GM23338 (cell line): Measurements from ENCODE around the gene OSGIN1. TPM values are rescaled to one million over a fixed set of nuclear protein-coding genes. Genes with fewer than 3 reads are reported as not detected.

ENCODE experiments used
- ATAC-seq: fragments of 200-7000 bp; cut with Tn5 transposase; 3 replicates; pipeline ENCODE4 v1.9.1; 2020
- DNase-seq: peaks from one replicate; pipeline ENCODE4 v3.0.0-alpha.2; 2015; ENCODE audit warnings: low spot score
- H2AFZ ChIP-seq: fragments of 200-600 bp; sonication (generic); 2 replicates; pipeline ENCODE4 v1.8.0; 2016; ENCODE audit warnings: antibody characterized with exemption, mild to moderate bottlenecking, moderate library complexity
- H3F3A ChIP-seq: fragments of 200-600 bp; sonication (generic); replicated peaks from 2 replicates; pipeline ENCODE4 v1.8.0; 2017; ENCODE audit warnings: antibody characterized with exemption, mixed run types, low read depth
- H3K27ac ChIP-seq: fragments of 200-600 bp; sonication (generic); 2 replicates; pipeline ENCODE4 v1.6.1; 2016; ENCODE audit warnings: low read depth
- H3K27me3 ChIP-seq: fragments of 200-600 bp; sonication (generic); 2 replicates; pipeline ENCODE4 v1.8.0; 2016; ENCODE audit warnings: mild to moderate bottlenecking, mixed run types, moderate library complexity; ENCODE audit not compliant: insufficient read depth
- H3K36me3 ChIP-seq: fragments of 200-600 bp; sonication (generic); 2 replicates; pipeline ENCODE4 v1.8.0; 2016; ENCODE audit warnings: mild to moderate bottlenecking; ENCODE audit not compliant: insufficient read depth
- H3K4me1 ChIP-seq: fragments of 200-600 bp; sonication (generic); 2 replicates; pipeline ENCODE4 v1.8.0; 2016; ENCODE audit warnings: mild to moderate bottlenecking, moderate library complexity; ENCODE audit not compliant: insufficient read depth
- H3K4me2 ChIP-seq: fragments of 200-600 bp; sonication (generic); 2 replicates; pipeline ENCODE4 v1.7.1; 2017; ENCODE audit warnings: mixed run types
- H3K4me3 ChIP-seq: fragments of 200-600 bp; sonication (generic); 2 replicates; pipeline ENCODE4 v1.6.1; 2016; ENCODE audit warnings: mixed run types
- H3K79me2 ChIP-seq: fragments of 200-600 bp; sonication (generic); replicated peaks from 2 replicates; pipeline ENCODE4 v1.8.0; 2017; ENCODE audit warnings: mild to moderate bottlenecking; ENCODE audit not compliant: insufficient read depth
- H3K9me2 ChIP-seq: fragments of 200-600 bp; sonication (generic); 2 replicates; pipeline ENCODE4 v1.8.0; 2017; ENCODE audit not compliant: insufficient read depth
- H4K20me1 ChIP-seq: fragments of 200-600 bp; sonication (generic); replicated peaks from 2 replicates; pipeline ENCODE4 v1.8.0; 2017; ENCODE audit warnings: mild to moderate bottlenecking; ENCODE audit not compliant: insufficient read depth
- H3K27ac Mint-ChIP-seq: 2 replicates; pipeline ENCODE4 v1.8.0; 2020; ENCODE audit warnings: inconsistent platforms, mild to moderate bottlenecking, moderate library complexity, mixed read lengths
- H3K27me3 Mint-ChIP-seq: 3 replicates; pipeline ENCODE4 v1.8.0; 2022; ENCODE audit warnings: low read depth, mild to moderate bottlenecking, moderate library complexity, mixed read lengths, inconsistent platforms; ENCODE audit not compliant: insufficient read depth, poor library complexity
- H3K36me3 Mint-ChIP-seq: 3 replicates; pipeline ENCODE4 v1.8.0; 2021; ENCODE audit warnings: low read depth, mild to moderate bottlenecking, inconsistent platforms, moderate library complexity, mixed read lengths
- H3K4me1 Mint-ChIP-seq: 3 replicates; pipeline ENCODE4 v1.8.0; 2020; ENCODE audit warnings: mild to moderate bottlenecking, inconsistent platforms, mixed read lengths
- H3K4me3 Mint-ChIP-seq: 3 replicates; pipeline ENCODE4 v1.8.0; 2021; ENCODE audit warnings: moderate library complexity, mild to moderate bottlenecking, inconsistent platforms, mixed read lengths
- H3K9me3 Mint-ChIP-seq: 3 replicates; pipeline ENCODE4 v1.8.0; 2020; ENCODE audit warnings: moderate library complexity, mild to moderate bottlenecking, inconsistent platforms, mixed read lengths
- EZH2 ChIP-seq: fragments of 200-600 bp; sonication (generic); IDR thresholded peaks from one replicate; pipeline ENCODE4 v1.8.0; 2017; ENCODE audit warnings: antibody characterized with exemption, mild to moderate bottlenecking, low read depth; ENCODE audit not compliant: unreplicated experiment
- EZH2phosphoT487 ChIP-seq: fragments of 200-600 bp; sonication (generic); IDR thresholded peaks from one replicate; pipeline ENCODE4 v1.8.1; 2018; ENCODE audit warnings: antibody characterized with exemption; ENCODE audit not compliant: unreplicated experiment
- NANOG ChIP-seq: IDR thresholded peaks from 2 replicates; pipeline ENCODE4 v1.6.1; 2016; ENCODE audit warnings: antibody characterized with exemption, borderline replicate concordance
- ZNF331 ChIP-seq: fragments of 250-450 bp; sonication (Bioruptor Pico); IDR thresholded peaks from 2 replicates; pipeline ENCODE4 v1.5.0; 2020; ENCODE audit warnings: low read depth, mild to moderate bottlenecking, moderate library complexity
- polyA plus RNA-seq: library from polyadenylated mRNA; unstranded; fragments of >200 nt; fragmentation: Nextera tagmentation; extraction: Ambion mirVana; gene quantifications from 2 replicates; pipeline ENCODE4 v1.2.1, GENCODE V29; 2016
- total RNA-seq: library from RNA; depleted of rRNA; stranded (reverse); fragments of >200 nt; shearing (Covaris generic); gene quantifications from 2 replicates; pipeline ENCODE4 v1.2.3, GENCODE V29; 2014
- TF ChIP-seq, protein P1 (sequence below): fragments of 250-450 bp; sonication (Bioruptor Pico); IDR thresholded peaks from 2 replicates; pipeline ENCODE4 v1.5.0; 2020; ENCODE audit warnings: mild to moderate bottlenecking, moderate library complexity
- TF ChIP-seq, protein P2 (sequence below), 2 experiments: fragments of 200-600 bp in 1 of 2; sonication (generic) in 1 of 2; conservative IDR thresholded peaks; 2 replicates each; pipeline versions ENCODE4 v1.5.1 to v1.6.1; 2016 to 2017; ENCODE audit warnings: antibody characterized with exemption in 2 of 2, low read depth in 2 of 2, mild to moderate bottlenecking in 2 of 2, moderate library complexity in 1 of 2

Gene OSGIN1
- total and polyA plus RNA-seq, 2 experiments from 2014 or later = 0.32 to 1.6 TPM

DNA sequence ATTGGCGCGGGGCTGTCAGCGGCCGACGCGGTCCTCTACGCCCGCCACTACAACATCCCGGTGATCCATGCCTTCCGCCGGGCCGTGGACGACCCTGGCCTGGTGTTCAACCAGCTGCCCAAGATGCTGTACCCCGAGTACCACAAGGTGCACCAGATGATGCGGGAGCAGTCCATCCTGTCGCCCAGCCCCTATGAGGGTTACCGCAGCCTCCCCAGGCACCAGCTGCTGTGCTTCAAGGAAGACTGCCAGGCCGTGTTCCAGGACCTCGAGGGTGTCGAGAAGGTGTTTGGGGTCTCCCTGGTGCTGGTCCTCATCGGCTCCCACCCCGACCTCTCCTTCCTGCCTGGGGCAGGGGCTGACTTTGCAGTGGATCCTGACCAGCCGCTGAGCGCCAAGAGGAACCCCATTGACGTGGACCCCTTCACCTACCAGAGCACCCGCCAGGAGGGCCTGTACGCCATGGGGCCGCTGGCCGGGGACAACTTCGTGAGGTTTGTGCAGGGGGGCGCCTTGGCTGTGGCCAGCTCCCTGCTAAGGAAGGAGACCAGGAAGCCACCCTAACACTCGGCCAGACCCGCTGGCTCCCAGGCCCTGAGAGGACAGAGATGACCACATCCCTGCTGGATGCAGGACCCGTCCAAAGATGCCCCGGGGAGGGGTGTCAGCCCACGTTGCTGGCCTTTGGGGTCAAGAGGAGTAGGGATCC, 12.6 kb downstream of the OSGIN1 start (continued):
- TF ChIP-seq, protein P1, sequence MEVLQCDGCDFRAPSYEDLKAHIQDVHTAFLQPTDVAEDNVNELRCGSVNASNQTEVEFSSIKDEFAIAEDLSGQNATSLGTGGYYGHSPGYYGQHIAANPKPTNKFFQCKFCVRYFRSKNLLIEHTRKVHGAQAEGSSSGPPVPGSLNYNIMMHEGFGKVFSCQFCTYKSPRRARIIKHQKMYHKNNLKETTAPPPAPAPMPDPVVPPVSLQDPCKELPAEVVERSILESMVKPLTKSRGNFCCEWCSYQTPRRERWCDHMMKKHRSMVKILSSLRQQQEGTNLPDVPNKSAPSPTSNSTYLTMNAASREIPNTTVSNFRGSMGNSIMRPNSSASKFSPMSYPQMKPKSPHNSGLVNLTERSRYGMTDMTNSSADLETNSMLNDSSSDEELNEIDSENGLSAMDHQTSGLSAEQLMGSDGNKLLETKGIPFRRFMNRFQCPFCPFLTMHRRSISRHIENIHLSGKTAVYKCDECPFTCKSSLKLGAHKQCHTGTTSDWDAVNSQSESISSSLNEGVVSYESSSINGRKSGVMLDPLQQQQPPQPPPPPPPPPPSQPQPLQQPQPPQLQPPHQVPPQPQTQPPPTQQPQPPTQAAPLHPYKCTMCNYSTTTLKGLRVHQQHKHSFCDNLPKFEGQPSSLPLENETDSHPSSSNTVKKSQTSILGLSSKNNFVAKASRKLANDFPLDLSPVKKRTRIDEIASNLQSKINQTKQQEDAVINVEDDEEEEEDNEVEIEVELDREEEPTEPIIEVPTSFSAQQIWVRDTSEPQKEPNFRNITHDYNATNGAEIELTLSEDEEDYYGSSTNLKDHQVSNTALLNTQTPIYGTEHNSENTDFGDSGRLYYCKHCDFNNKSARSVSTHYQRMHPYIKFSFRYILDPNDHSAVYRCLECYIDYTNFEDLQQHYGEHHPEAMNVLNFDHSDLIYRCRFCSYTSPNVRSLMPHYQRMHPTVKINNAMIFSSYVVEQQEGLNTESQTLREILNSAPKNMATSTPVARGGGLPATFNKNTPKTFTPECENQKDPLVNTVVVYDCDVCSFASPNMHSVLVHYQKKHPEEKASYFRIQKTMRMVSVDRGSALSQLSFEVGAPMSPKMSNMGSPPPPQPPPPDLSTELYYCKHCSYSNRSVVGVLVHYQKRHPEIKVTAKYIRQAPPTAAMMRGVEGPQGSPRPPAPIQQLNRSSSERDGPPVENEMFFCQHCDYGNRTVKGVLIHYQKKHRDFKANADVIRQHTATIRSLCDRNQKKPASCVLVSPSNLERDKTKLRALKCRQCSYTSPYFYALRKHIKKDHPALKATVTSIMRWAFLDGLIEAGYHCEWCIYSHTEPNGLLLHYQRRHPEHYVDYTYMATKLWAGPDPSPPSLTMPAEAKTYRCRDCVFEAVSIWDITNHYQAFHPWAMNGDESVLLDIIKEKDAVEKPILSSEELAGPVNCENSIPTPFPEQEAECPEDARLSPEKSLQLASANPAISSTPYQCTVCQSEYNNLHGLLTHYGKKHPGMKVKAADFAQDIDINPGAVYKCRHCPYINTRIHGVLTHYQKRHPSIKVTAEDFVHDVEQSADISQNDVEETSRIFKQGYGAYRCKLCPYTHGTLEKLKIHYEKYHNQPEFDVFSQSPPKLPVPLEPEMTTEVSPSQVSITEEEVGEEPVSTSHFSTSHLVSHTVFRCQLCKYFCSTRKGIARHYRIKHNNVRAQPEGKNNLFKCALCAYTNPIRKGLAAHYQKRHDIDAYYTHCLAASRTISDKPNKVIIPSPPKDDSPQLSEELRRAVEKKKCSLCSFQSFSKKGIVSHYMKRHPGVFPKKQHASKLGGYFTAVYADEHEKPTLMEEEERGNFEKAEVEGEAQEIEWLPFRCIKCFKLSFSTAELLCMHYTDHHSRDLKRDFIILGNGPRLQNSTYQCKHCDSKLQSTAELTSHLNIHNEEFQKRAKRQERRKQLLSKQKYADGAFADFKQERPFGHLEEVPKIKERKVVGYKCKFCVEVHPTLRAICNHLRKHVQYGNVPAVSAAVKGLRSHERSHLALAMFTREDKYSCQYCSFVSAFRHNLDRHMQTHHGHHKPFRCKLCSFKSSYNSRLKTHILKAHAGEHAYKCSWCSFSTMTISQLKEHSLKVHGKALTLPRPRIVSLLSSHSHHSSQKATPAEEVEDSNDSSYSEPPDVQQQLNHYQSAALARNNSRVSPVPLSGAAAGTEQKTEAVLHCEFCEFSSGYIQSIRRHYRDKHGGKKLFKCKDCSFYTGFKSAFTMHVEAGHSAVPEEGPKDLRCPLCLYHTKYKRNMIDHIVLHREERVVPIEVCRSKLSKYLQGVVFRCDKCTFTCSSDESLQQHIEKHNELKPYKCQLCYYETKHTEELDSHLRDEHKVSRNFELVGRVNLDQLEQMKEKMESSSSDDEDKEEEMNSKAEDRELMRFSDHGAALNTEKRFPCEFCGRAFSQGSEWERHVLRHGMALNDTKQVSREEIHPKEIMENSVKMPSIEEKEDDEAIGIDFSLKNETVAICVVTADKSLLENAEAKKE (CRISPR knock-in tag) = no peak
- no peak for TF ChIP-seq ZNF331 (CRISPR knock-in tag)
- TF ChIP-seq, protein P2, sequence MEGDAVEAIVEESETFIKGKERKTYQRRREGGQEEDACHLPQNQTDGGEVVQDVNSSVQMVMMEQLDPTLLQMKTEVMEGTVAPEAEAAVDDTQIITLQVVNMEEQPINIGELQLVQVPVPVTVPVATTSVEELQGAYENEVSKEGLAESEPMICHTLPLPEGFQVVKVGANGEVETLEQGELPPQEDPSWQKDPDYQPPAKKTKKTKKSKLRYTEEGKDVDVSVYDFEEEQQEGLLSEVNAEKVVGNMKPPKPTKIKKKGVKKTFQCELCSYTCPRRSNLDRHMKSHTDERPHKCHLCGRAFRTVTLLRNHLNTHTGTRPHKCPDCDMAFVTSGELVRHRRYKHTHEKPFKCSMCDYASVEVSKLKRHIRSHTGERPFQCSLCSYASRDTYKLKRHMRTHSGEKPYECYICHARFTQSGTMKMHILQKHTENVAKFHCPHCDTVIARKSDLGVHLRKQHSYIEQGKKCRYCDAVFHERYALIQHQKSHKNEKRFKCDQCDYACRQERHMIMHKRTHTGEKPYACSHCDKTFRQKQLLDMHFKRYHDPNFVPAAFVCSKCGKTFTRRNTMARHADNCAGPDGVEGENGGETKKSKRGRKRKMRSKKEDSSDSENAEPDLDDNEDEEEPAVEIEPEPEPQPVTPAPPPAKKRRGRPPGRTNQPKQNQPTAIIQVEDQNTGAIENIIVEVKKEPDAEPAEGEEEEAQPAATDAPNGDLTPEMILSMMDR (conservative IDR thresholded peaks at IDR 0.05; ENCODE audit: low read depth in 2 of 2) = no peak

DNA sequence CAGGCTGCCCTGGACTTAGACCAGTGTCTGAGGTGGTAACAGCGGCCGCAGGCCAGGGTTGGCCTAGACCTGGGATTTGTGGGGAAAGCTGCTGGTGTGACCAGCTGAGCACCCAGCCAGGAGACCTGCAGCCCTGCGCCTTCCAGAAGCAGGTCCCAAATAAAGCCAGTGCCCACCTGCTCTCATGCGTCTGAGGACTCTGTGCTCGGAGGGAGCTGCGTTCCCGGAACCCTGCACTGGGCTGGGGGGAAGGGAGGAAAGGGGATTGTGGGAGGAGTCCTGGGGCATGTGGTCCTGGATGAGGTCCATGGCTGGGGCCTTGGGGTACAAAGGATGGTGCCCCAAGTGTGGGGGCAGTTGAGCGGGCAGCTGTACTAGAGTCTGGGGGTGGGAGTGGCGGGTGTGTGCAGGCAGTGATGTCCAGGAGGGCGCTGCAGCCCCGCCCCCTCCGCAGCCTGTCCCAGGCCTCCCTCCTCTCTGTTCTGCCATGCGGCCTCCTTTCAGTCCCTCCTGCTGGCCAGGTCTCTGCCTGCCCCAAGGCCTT, 13.2 kb downstream of the OSGIN1 start:
- peak; percentile 13; the same call in 2 of the 3 replicates for ATAC-seq
- Histone ChIP-seq H2AFZ (no peak overlapping the region), H3K4me3 (no peak overlapping the region), H3K4me2 (no peak overlapping the region), H3K4me1 (no peaks in the 10 kb centered on the region; the same call in 1 of the 2 replicates), H3K9me2 (no peaks in the 10 kb centered on the region), H3K27me3 (peaks cover 13% of the 10 kb centered on the region), H3K36me3 (no peaks in the 10 kb centered on the region), H3K79me2 (no peaks in the 10 kb centered on the region), H3F3A (no peaks in the 10 kb centered on the region), H4K20me1 (no peaks in the 10 kb centered on the region), H3K27ac (no peak overlapping the region)
- Mint-ChIP-seq H3K4me3 (no peak overlapping the region), H3K36me3 (no peaks in the 10 kb centered on the region), H3K27me3 (peaks cover 17% of the 10 kb centered on the region), H3K9me3 (peaks cover 3% of the 10 kb centered on the region; the same call in 2 of the 3 replicates), H3K27ac (no peak overlapping the region), H3K4me1 (peaks cover 9% of the 10 kb centered on the region)
- peak; percentile 41 for DNase-seq
- no peak for TF ChIP-seq EZH2phosphoT487
- no peak for TF ChIP-seq EZH2
- TF ChIP-seq NANOG = no peak
- TF ChIP-seq, protein P2 (conservative IDR thresholded peaks at IDR 0.05; ENCODE audit: low read depth in 2 of 2) = no peak
